Endothelial cell of umbilical vein (primary cell): ENCODE results near the gene SMC4. TPM values are rescaled to one million over a fixed set of nuclear protein-coding genes. Genes with fewer than 3 reads are reported as not detected.

Experiments
- BruUV-seq: library from RNA; stranded (reverse); fragments of 400-500 nt; replicated peaks from 2 replicates; lab custom pipeline; 2021; lab: Mats Ljungman, UMichigan
- CTCF ChIA-PET: fragments of 300-600, 350-600 bp; sonication (Branson Sonifier 250); formaldehyde crosslinking; loops from one replicate; lab custom pipeline; 2021; ENCODE audit warnings: antibody characterized with exemption, inconsistent platforms; lab: Charles Lee
- POLR2A ChIA-PET: fragments of 300-600, 350-600 bp; sonication (Branson Sonifier 250); formaldehyde crosslinking; loops from one replicate; lab custom pipeline; 2021; ENCODE audit warnings: antibody characterized with exemption, inconsistent platforms; lab: Charles Lee
- DNase-seq: peaks from one replicate; pipeline ENCODE4 v3.0.0-alpha.2; 2011; ENCODE audit warnings: low read depth, low spot score
- FAIRE-seq: peaks from 2 replicates; lab custom pipeline; 2011; peaks lifted over from hg19 to GRCh38; lab: Jason Lieb, UNC
- H2AFZ ChIP-seq: 2 replicates; pipeline ENCODE4 v1.6.0; 2012; ENCODE audit warnings: low read depth, low read length, control low read depth, inconsistent platforms
- H3K27ac ChIP-seq: 2 replicates; pipeline ENCODE4 v1.5.1; 2011; ENCODE audit warnings: low read depth, mild to moderate bottlenecking, control low read depth, low read length, moderate library complexity; ENCODE audit not compliant: insufficient read depth
- H3K27me3 ChIP-seq, 2 experiments: 2 replicates each; pipeline versions ENCODE4 v1.6.0 to v1.6.1; 2011; ENCODE audit warnings: low read length in 2 of 2, mixed read lengths in 1 of 2; ENCODE audit not compliant: control insufficient read depth in 2 of 2, insufficient read depth in 2 of 2
- H3K36me3 ChIP-seq, 2 experiments: 2 replicates in 1 of 2; 3 replicates in 1 of 2; pipeline ENCODE4 v1.5.1; 2011; ENCODE audit warnings: low read length in 2 of 2, mild to moderate bottlenecking in 1 of 2, moderate library complexity in 1 of 2; ENCODE audit not compliant: control insufficient read depth in 2 of 2, insufficient read depth in 2 of 2; ENCODE audit errors: extremely low read depth in 1 of 2
- H3K4me1 ChIP-seq: 3 replicates; pipeline ENCODE4 v1.5.1; 2011; ENCODE audit warnings: mild to moderate bottlenecking, low read length; ENCODE audit not compliant: control insufficient read depth, insufficient read depth; ENCODE audit errors: extremely low read depth
- H3K4me2 ChIP-seq: 2 replicates; pipeline ENCODE4 v1.6.1; 2011; ENCODE audit warnings: low read length, control low read depth, mixed read lengths; ENCODE audit not compliant: insufficient read depth
- H3K4me3 ChIP-seq, 3 experiments: fragments of 200-600 bp in 1 of 3; sonication (generic), shearing (Covaris generic) in 1 of 3; replicated peaks in 1 of 3; 2 replicates each; pipeline ENCODE4 v1.5.1; 2011 to 2016; ENCODE audit warnings: control low read depth in 3 of 3, low read length in 3 of 3, mild to moderate bottlenecking in 2 of 3, inconsistent platforms in 1 of 3, low read depth in 1 of 3, moderate library complexity in 1 of 3; ENCODE audit not compliant: insufficient read depth in 1 of 3
- H3K79me2 ChIP-seq: 2 replicates; pipeline ENCODE4 v1.6.0; 2012; ENCODE audit warnings: low read length, inconsistent platforms; ENCODE audit not compliant: control insufficient read depth, insufficient read depth
- H3K9ac ChIP-seq: replicated peaks from 2 replicates; pipeline ENCODE3; 2011; ENCODE audit warnings: low read length, control low read depth; ENCODE audit not compliant: insufficient read depth; ENCODE audit errors: extremely low read depth
- H3K9me1 ChIP-seq: replicated peaks from 3 replicates; pipeline ENCODE4 v1.6.0; 2011; ENCODE audit warnings: mild to moderate bottlenecking, low read length; ENCODE audit not compliant: control insufficient read depth, insufficient read depth; ENCODE audit errors: extremely low read depth
- H3K9me3 ChIP-seq: replicated peaks from 2 replicates; pipeline ENCODE4 v1.5.1; 2012; ENCODE audit warnings: low read length, inconsistent platforms; ENCODE audit not compliant: control insufficient read depth, insufficient read depth
- H4K20me1 ChIP-seq: replicated peaks from 2 replicates; pipeline ENCODE3; 2011; ENCODE audit warnings: mild to moderate bottlenecking, low read length; ENCODE audit not compliant: control insufficient read depth, insufficient read depth; ENCODE audit errors: extremely low read depth
- CTCF ChIP-seq, 2 donors: IDR thresholded peaks; 1 replicate in 1 of 2; 2 replicates in 1 of 2; pipeline ENCODE4 v1.5.1; 2011; ENCODE audit warnings: low read length in 2 of 2, mild to moderate bottlenecking in 2 of 2, moderate library complexity in 2 of 2, control low read depth in 1 of 2, inconsistent platforms in 1 of 2, low read depth in 1 of 2; ENCODE audit not compliant: insufficient read depth in 1 of 2; ENCODE audit errors: extremely low read depth in 1 of 2
- EZH2 ChIP-seq: IDR thresholded peaks from 2 replicates; pipeline ENCODE4 v1.6.1; 2012; ENCODE audit warnings: borderline replicate concordance, low read depth, mild to moderate bottlenecking, moderate library complexity, low read length, inconsistent platforms; ENCODE audit not compliant: severe bottlenecking
- FOS ChIP-seq: IDR thresholded peaks from 2 replicates; pipeline ENCODE4 v1.6.1; 2011; ENCODE audit warnings: mild to moderate bottlenecking, low read length, moderate library complexity, borderline replicate concordance; ENCODE audit not compliant: insufficient read depth
- GATA2 ChIP-seq: IDR thresholded peaks from 2 replicates; pipeline ENCODE4 v1.7.0; 2011; ENCODE audit warnings: low read depth, mild to moderate bottlenecking, moderate library complexity, mixed read lengths, low read length; ENCODE audit not compliant: insufficient read length, insufficient read depth
- JUN ChIP-seq: IDR thresholded peaks from 2 replicates; pipeline ENCODE4 v1.6.1; 2011; ENCODE audit warnings: borderline replicate concordance, low read depth; ENCODE audit not compliant: insufficient read length, insufficient read depth
- MYC ChIP-seq: IDR thresholded peaks from one replicate; pipeline ENCODE4 v1.6.1; 2011; ENCODE audit warnings: mild to moderate bottlenecking, low read depth, low read length
- POLR2A ChIP-seq: IDR thresholded peaks from 2 replicates; pipeline ENCODE4 v1.6.1; 2012; ENCODE audit warnings: low read depth, mild to moderate bottlenecking, control low read depth, low read length
- POLR2AphosphoS5 ChIP-seq: IDR thresholded peaks from 2 replicates; pipeline ENCODE4 v1.6.1; 2012; ENCODE audit warnings: low read depth, mild to moderate bottlenecking, control low read depth, low read length, moderate library complexity; ENCODE audit not compliant: insufficient read depth
- dilution Hi-C: fragments of 300-500 bp; cut with MboI; formaldehyde crosslinking; loops from one replicate; pipeline ENCODE4 v1.15.0; 2019; ENCODE audit warnings: low sequenced_read_pairs; ENCODE audit not compliant: extremely low pct_ligation_motif_present
- intact Hi-C: fragments of 100-400 bp; cut with micrococcal nuclease; formaldehyde crosslinking; loops from one replicate; pipeline ENCODE4 v1.10.0; 2022
- polyA plus RNA-seq, 4 experiments: library from polyadenylated mRNA; depleted of rRNA in 3 of 4; stranded (reverse) in 3 of 4; unstranded in 1 of 4; fragments of >200 nt; gene quantifications; 2 replicates each; pipeline versions ENCODE4 v1.2.1 to v1.2.3, GENCODE V29; 2011 to 2012; ENCODE audit warnings: missing spikeins in 1 of 4
- total RNA-seq: library from RNA; stranded (reverse); gene quantifications from 2 replicates; pipeline ENCODE4 v1.2.3, GENCODE V29; 2021
- TF ChIP-seq, protein P1 (sequence below): IDR thresholded peaks from 2 replicates; pipeline ENCODE4 v1.6.1; 2011; ENCODE audit not compliant: insufficient read depth, insufficient read length

SMC4 gene
- total and polyA plus RNA-seq, 2 donors (not counting 3 experiments of a cell fraction or from before 2014, with no cell fraction given), result 32.1 to 153 TPM

DNA sequence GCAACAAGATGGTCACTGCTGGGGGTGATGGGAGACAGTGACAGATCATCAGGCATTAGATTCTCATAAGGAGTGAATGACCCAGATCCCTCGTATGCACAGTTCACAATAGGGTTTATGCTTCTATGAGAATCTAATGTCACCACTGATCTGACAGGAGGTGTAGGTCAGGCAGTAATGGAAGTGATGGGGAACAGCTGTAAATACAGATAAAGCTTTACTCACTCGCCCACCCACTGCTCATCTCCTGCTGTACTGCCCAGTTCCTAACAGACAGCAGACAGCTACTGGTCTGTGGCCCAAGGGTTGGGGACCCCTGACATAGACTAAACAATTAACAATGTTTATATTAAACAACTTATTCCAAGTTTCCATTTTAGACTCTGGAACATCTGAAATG is 25.8 kb upstream of the SMC4 start:
- H3K9me3 ChIP-seq, result no peaks in the 10 kb centered on the region
- intact Hi-C loops, result no loop called here
- no peak overlapping the region for H3K4me2 ChIP-seq
- H3K4me3 ChIP-seq, result no peak overlapping the region
- H3K4me1 ChIP-seq, result no peaks in the 10 kb centered on the region
- H3K9me1 ChIP-seq, result no peaks in the 10 kb centered on the region
- no peak overlapping the region for H3K9ac ChIP-seq
- no peak overlapping the region for H2AFZ ChIP-seq
- BruUV-seq, result no TSS peak
- no peaks in the 10 kb centered on the region for H3K36me3 ChIP-seq
- H4K20me1 ChIP-seq, result no peaks in the 10 kb centered on the region
- TF ChIP-seq GATA2 (no peak), POLR2AphosphoS5 (no peak), MYC (no peak), FOS (no peak), POLR2A (no peak), CTCF (IDR thresholded peaks at IDR 0.05; ENCODE audit: extremely low read depth in 1 of 2, insufficient read depth in 1 of 2, low read depth in 1 of 2, low read length in 2 of 2) (no peak), EZH2 (no peak), JUN (no peak)
- TF ChIP-seq, protein P1, sequence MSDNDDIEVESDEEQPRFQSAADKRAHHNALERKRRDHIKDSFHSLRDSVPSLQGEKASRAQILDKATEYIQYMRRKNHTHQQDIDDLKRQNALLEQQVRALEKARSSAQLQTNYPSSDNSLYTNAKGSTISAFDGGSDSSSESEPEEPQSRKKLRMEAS, result no peak
- no peak for FAIRE-seq
- ChIA-PET CTCF (no interaction called here), POLR2A (no interaction called here)
- H3K79me2 ChIP-seq, result no peaks in the 10 kb centered on the region
- no peak overlapping the region for H3K27ac ChIP-seq
- H3K27me3 ChIP-seq, result no peaks in the 10 kb centered on the region
- dilution Hi-C loops, result no loop called here
- no peak for DNase-seq
